Testis (tissue), 3 donors: Measurements from ENCODE around the gene BCL7B. TPM values are rescaled to one million over a fixed set of nuclear protein-coding genes. Genes with fewer than 3 reads are reported as not detected.
"Not testable (repeated sequence)": the region's sequence is repeated elsewhere in the genome, so short reads cannot be mapped to it uniquely, and the experiment has no call there.

Experiments
- DNase-seq: peaks from one replicate; pipeline ENCODE4 v3.0.0-alpha.2; 2019
- H3K27ac ChIP-seq, 2 donors: fragments of 200-600 bp; sonication (generic); one replicate each; pipeline ENCODE4 v1.5.1; 2019
- H3K27me3 ChIP-seq: fragments of 200-600 bp; sonication (generic); one replicate; pipeline ENCODE4 v1.5.1; 2019
- H3K36me3 ChIP-seq: fragments of 200-600 bp; sonication (generic); one replicate; pipeline ENCODE4 v1.5.1; 2017; ENCODE audit warnings: low read depth; ENCODE audit errors: missing control alignments
- H3K4me1 ChIP-seq: fragments of 200-600 bp; sonication (generic); one replicate; pipeline ENCODE4 v1.5.1; 2019
- H3K4me3 ChIP-seq, 2 donors: fragments of 200-600 bp; sonication (generic); one replicate each; pipeline ENCODE4 v1.5.1; 2017 to 2019
- H3K9me3 ChIP-seq: fragments of 200-600 bp; sonication (generic); one replicate; pipeline ENCODE4 v1.5.1; 2017
- POLR2A ChIP-seq: fragments of 450-650 bp; IDR thresholded peaks from one replicate; pipeline ENCODE4 v1.6.1; 2017; ENCODE audit warnings: antibody characterized with exemption, mild to moderate bottlenecking, moderate library complexity
- WGBS, 2 donors: methylation state at CpG; one replicate each; pipeline ENCODE4 v1.1.5; 2018; 5-methylcytosine and 5-hydroxymethylcytosine counted together
- intact Hi-C: fragments of 100-400 bp; cut with DNase I; formaldehyde crosslinking; loops from one replicate; pipeline ENCODE4 v1.15.1; 2023; ENCODE audit warnings: low total_unique reads
- polyA plus RNA-seq: library from polyadenylated mRNA; stranded (reverse); fragments of 350-450 nt; fragmentation: Illumina TruSeq; extraction: RNeasy Lipid Tissue Mini Kit (QIAGEN cat#74804); gene quantifications from one replicate; pipeline ENCODE4 v1.2.3, GENCODE V29; 2014; ENCODE audit warnings: low read depth, low replicate concordance; ENCODE audit not compliant: insufficient read depth
- total RNA-seq, 2 donors: library from RNA; depleted of rRNA; stranded (reverse); fragments of >200 nt; gene quantifications; one replicate each; pipeline ENCODE4 v1.2.3, GENCODE V29; 2016
- TF ChIP-seq, protein P1 (sequence below), 3 experiments: fragments of 450-650 bp in 2 of 3; fragments of 200-600 bp in 1 of 3; sonication (generic) in 1 of 3; IDR thresholded peaks; one replicate each; pipeline ENCODE4 v1.5.1; 2016 to 2019; ENCODE audit warnings: antibody characterized with exemption in 3 of 3, mild to moderate bottlenecking in 2 of 3, moderate library complexity in 1 of 3

BCL7B gene
- total and polyA plus RNA-seq, 3 donors from 2014 or later = 83.0 to 91.1 (median 88.9) TPM

DNA sequence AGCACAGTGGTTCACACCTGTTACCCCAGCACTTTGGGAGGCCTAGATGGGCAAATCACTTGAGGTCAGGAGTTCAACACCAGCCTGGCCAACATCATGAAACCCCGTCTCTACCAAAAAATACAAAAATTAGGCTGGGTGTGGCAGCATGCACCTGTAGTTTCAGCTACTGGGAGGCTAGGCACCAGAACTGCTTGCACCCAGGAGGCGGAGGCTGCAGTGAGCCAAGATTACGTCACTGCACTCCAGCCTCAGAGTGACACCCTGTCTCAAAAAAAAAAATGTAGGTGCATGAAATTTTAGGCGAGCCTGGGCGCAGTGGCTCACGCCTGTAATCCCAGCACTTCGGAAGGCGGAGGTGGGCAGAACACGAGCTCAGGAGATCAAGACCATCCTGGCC, 9.6 kb downstream of the BCL7B start:
- H3K36me3 ChIP-seq = no peaks in the 10 kb centered on the region
- TF ChIP-seq, protein P1, sequence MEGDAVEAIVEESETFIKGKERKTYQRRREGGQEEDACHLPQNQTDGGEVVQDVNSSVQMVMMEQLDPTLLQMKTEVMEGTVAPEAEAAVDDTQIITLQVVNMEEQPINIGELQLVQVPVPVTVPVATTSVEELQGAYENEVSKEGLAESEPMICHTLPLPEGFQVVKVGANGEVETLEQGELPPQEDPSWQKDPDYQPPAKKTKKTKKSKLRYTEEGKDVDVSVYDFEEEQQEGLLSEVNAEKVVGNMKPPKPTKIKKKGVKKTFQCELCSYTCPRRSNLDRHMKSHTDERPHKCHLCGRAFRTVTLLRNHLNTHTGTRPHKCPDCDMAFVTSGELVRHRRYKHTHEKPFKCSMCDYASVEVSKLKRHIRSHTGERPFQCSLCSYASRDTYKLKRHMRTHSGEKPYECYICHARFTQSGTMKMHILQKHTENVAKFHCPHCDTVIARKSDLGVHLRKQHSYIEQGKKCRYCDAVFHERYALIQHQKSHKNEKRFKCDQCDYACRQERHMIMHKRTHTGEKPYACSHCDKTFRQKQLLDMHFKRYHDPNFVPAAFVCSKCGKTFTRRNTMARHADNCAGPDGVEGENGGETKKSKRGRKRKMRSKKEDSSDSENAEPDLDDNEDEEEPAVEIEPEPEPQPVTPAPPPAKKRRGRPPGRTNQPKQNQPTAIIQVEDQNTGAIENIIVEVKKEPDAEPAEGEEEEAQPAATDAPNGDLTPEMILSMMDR (IDR thresholded peaks at IDR 0.05) = no peak
- no peak for TF ChIP-seq POLR2A
- WGBS, 2 donors = 92 to 94% methylated on average over 9 of the region's 9 CpGs

DNA sequence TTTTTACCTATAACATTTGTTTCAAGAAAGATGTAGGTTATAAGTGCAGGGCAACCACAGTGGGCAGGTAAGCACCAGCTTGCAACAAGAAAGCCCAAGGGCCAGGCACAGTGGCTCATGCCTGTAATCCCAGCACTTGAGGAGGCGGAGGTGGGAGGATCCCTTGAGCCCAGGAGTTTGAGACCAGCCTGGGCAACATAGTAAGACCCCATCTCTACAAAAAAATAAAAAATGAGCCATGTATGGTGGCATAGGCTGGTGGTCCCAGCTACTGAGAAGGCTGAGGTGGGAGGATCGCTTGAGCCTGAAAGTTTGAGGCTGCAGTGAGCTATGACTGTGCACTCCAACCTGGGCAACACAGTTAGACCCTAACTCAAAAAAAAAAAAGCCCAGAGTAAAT, 12.8 kb downstream of the BCL7B start:
- H3K36me3 ChIP-seq = no peaks in the 10 kb centered on the region
- intact Hi-C loops = no loop called here
- DNase-seq = no peak
- no peak for TF ChIP-seq POLR2A
- TF ChIP-seq, protein P1 (IDR thresholded peaks at IDR 0.05) = no peak
- H3K4me3 ChIP-seq = no peak overlapping the region
- H3K27ac ChIP-seq = no peak overlapping the region
- WGBS, 2 donors = 96 to 97% methylated on average over 2 of the region's 2 CpGs
- no peaks in the 10 kb centered on the region for H3K9me3 ChIP-seq
- no peaks in the 10 kb centered on the region for H3K27me3 ChIP-seq
- peaks cover 8% of the 10 kb centered on the region for H3K4me1 ChIP-seq

More for the DNA sequence above, 9.6 kb downstream of the BCL7B start:
- Histone ChIP-seq H3K9me3 (no peaks in the 10 kb centered on the region), H3K27me3 (no peaks in the 10 kb centered on the region), H3K4me3 (no peak overlapping the region), H3K4me1 (peaks cover 8% of the 10 kb centered on the region), H3K27ac (no peak overlapping the region)
- intact Hi-C loops = no loop called here
- DNase-seq = no peak

DNA sequence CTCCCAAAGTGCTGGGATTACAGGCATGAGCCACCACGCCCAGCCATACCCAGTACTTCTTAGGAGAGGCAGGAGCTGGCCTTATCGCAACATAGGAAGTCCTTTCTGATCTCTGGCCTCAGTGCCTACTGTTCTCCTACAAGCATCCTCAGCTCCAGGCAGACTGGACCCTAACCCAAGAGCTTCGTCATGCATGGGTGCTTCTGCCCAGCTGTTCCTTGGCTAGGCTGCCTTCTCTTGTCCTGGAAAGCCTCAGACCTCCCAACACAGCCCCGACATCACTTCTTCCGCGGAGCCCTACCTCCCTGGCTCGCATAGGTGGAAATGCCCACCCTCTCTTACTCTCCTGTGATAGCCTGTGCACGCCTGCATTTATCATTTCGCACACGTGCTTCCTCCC, 15.8 kb downstream of the BCL7B start:
- intact Hi-C loops = no loop called here
- Histone ChIP-seq H3K27ac (no peak overlapping the region), H3K27me3 (no peaks in the 10 kb centered on the region), H3K9me3 (no peaks in the 10 kb centered on the region), H3K4me1 (peaks cover 5% of the 10 kb centered on the region), H3K4me3 (no peak overlapping the region), H3K36me3 (no peaks in the 10 kb centered on the region)
- WGBS, 2 donors = 96 to 98% methylated on average over 10 of the region's 10 CpGs
- TF ChIP-seq, protein P1 (IDR thresholded peaks at IDR 0.05) = no peak
- no peak for TF ChIP-seq POLR2A
- no peak for DNase-seq

DNA sequence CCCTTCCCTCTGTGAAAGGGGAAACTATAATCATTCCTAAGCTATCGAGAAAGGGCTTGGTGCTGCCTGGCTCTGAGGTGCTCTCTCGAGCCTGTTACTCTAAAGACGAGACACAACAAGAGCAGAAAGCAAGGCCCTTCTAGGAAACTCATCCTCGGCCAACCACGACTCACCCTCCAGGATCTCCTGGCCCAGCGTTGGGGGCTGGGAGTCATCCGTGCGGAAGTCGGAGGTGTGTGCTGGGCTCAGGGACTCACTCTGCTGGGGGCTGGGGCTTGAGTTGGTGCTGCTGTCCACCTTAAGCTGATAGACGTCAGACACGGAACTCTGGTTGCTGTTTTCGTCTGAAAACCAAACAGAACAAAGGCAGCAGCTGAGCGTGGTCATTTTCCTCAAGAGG, 17.8 kb downstream of the BCL7B start:
- Histone ChIP-seq H3K4me1 (no peaks in the 10 kb centered on the region), H3K36me3 (no peaks in the 10 kb centered on the region), H3K4me3 (no peak overlapping the region), H3K9me3 (no peaks in the 10 kb centered on the region), H3K27me3 (no peaks in the 10 kb centered on the region), H3K27ac (no peak overlapping the region)
- intact Hi-C loops = no loop called here
- WGBS, 2 donors = 92 to 94% methylated on average over 4 to 13 of the region's 13 CpGs
- TF ChIP-seq, protein P1 (IDR thresholded peaks at IDR 0.05) = no peak
- no peak for TF ChIP-seq POLR2A
- no peak for DNase-seq

DNA sequence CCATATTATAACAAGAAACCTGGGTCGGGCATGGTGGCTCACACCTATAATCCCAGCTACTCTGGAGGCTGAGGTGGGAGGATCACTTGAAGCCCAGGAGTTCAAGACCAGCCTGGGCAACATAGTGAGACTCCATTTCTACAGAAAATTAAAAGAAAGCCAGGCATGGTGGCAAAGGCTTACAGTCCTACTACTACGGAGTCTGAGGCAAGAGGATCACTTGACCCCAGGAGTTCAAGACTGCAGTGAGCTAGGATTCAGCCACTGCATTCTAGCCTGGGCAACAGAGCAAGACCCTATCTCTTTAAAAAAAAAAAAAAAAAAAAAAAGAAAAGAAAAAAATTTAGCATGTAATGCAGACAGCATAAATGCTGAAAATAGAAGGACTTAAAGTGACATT, 19.0 kb downstream of the BCL7B start:
- WGBS, 2 donors = 87 to 100% methylated on average over 1 to 2 of the region's 2 CpGs
- H3K4me1 ChIP-seq, intact Hi-C loops, H3K27me3 ChIP-seq, H3K36me3 ChIP-seq, H3K4me3 ChIP-seq, DNase-seq, H3K27ac ChIP-seq, H3K9me3 ChIP-seq: not testable (repeated sequence)
